ELR (cell line): ENCODE data around the gene CSNK1G1.
"Not testable (repeated sequence)": the region's sequence is repeated elsewhere in the genome, so short reads cannot be mapped to it uniquely, and the experiment has no call there.

Experiments
- DNase-seq: peaks from one replicate; pipeline ENCODE4 v3.0.0-alpha.2; 2015; ENCODE audit warnings: low read depth

The CSNK1G1 gene

DNA sequence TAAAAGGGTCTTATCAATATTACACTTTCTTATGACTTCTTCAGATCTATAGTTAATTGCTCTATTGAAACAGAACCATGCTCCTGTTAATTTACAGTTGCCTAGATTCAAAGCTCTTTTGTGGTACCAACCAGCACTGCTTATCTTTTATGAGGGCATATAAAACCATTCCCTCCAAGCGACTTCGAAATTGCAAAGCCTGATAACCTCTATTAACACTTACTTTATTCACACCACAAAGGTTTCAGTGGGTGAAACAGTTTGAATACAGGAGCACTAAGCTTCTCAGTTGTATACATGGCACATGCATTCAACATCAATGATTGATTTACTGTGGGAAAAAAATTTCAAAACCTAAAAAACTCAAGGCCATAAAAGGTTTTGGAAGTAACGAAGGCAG is 118.3 kb downstream of the CSNK1G1 start:
- no peak for DNase-seq

DNA sequence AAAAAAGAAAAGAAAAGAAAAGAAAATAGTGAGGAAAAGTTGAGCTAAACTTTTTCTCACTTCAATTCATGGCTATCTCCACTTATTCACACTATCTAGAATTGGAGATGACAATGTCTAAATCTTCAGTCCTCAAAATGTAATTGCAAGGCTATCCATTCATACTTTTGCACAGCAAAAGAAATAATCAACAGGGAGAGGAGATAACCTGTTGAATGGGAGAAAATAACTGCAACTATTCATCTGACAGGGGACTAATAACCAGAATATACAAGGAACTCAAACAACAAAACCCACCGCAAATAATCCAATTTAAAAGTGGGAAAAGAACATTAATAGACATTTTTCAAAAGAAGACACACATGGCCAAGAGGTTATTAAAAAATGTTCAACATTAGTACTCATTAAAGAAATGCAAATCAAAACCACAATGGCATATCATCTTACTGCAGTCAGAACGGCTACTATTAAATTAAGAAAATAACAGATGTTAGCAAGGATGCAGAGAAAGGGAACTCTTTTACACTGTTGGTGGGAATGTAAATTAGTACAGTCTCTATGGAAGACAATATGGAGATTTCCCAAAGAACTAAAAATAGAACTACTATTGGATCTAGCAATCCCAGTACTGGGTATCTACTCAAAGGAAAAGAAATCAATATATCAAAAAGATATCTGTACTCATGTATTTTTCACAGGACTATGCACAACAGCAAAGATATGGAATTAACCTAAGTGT is 119.6 kb downstream of the CSNK1G1 start:
- no peak for DNase-seq

GRCh38 chr15:64235552-64235951 is 120.4 kb downstream of the CSNK1G1 start:
- DNase-seq: no peak

GRCh38 chr15:64233299-64233698 is 122.7 kb downstream of the CSNK1G1 start:
- DNase-seq: no peak

DNA sequence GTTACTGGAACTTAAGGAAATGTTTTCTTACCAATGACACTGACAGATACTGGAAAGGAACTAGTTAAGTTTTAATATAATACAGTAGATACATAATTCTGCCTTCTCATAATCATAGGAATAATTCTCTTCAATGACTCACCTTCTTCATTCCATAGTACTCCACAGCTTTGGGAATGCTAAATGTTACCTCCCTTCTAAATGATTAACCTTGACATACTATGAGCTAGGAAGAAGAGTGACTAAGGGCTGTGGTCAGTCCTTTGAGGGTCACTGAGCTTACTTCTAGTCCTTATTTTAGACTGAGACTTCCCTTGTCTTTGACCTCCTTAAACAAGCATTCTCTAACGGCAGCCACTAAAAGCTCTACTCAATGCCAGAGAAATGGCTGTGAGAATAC is 123.6 kb downstream of the CSNK1G1 start:
- peak; percentile 90 for DNase-seq

- no peak for DNase-seq
Observed at GRCh38 chr15:64229129-64229724, 126.7 kb downstream of the CSNK1G1 start.

DNA sequence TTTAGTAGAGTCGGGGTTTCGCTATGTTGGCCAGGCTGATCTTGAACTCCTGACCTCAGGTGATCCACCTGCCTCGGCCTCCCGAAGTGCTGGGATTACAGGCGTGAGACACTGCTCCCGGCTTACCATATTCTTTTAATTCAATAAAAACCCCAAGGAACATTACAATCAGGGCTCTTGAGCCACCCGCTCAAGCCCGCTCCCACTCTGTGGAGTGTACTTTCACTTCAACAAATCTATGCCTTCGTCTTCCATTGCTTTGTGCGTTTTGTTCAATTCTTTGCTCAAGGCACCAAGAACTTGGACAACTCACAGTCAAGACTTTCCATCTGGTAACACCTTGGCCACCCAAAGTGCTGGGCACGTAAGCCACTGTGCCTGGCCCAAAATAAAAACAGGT is 130.2 kb downstream of the CSNK1G1 start:
- no peak for DNase-seq

DNA sequence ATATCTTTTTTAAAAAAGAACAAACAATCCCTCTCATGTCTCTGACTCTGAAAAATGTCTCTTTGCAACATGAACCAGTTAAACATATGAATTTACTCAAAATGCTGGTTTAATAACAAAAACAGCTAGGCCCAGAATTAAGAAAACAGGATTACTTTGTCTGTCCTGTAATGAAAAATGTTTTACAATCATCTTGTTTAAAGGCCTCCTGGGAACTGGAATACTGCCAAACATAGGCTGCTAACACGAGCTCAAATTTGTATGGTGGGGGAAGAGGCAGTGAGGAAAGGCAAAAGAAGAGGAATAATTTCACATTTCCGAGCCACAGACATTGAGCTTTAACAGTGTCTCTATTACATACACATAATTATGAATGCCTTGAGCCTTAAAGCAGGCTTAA is 131.5 kb downstream of the CSNK1G1 start:
- DNase-seq: no peak

GRCh38 chr15:64223882-64224281 is 132.1 kb downstream of the CSNK1G1 start:
- no peak for DNase-seq

GRCh38 chr15:64222573-64223366 is 133.2 kb downstream of the CSNK1G1 start:
- peak; percentile 13 for DNase-seq

- DNase-seq: not testable (repeated sequence)
Observed at GRCh38 chr15:64221911-64222310, 134.1 kb downstream of the CSNK1G1 start.

GRCh38 chr15:64217429-64217750 is 138.6 kb downstream of the CSNK1G1 start:
- DNase-seq: not testable (repeated sequence)

DNA sequence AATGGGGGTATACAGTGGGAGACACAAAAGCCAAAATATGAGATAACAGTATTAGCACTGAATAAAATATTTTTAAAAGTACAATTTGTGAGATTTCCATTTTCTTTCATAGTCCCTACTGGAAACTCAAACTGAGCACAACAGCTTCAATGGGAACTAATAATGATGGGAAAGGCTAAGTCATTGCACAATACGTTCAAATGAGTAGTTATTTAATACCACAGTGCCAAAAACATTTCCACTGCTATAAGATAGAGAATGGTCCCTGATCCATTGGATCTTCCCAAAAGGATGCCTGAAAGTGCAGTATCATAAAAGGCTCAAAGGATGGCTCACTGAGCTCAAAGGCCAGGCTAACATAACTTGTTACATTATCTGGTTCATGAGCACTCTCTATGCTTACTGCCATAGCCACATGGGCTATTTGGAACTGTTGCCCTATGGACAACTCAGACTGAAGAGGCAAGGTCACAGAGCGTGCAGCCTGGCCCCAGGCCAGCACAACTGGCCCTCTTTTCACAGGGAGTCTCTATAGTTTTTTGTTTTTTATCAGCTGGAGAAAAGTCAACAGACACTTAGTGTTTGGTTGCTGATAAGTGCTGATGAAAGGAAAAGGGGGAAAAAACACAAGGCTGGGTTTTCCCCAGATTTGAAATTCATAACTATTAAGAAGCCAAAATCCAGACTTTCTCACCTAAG is 139.1 kb downstream of the CSNK1G1 start:
- DNase-seq: no peak

DNA sequence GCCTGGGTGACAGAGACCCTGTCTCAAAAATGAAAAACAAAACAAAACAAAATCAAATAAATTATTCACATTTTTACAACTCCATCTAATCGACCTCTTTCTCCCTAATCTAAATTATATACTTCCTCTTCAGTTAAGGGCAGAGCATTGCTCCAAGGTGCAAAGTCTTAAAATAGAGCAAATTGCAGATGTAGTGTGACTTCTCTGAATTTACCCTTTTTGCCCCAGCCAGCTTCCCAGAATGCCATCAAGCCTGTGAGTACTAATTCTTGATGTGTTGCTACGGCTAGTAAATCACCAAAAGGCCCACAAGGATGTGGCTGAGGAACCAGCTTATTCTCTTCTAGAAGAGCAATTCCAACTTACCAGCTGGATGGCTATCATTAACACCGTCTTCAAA is 139.8 kb downstream of the CSNK1G1 start:
- DNase-seq: no peak

GRCh38 chr15:64213646-64214045 is 142.3 kb downstream of the CSNK1G1 start:
- DNase-seq: peak; percentile 10

GRCh38 chr15:64211696-64212095 is 144.3 kb downstream of the CSNK1G1 start:
- DNase-seq: no peak

DNA sequence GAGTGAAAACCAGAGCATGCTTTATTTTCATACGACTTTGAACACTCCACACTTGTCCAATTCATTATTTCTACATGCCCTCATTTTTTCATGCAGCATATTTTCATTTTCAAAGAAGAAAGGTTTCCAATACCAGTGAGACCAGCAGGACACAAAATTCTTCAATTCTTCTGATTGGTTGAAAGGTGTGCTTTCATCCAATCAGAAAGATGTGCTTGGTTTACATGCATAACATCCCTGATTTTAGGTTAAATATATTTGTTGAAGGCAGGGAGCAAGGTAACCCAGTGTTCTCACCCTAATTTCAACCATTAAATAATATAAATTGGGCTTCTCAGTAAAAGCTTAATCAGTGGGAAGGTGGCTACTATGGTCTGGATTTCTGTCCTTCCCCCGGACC is 145.6 kb downstream of the CSNK1G1 start:
- DNase-seq: peak; percentile 14

- DNase-seq: peak; percentile 68
Observed at GRCh38 chr15:64209680-64210334, 146.2 kb downstream of the CSNK1G1 start.

DNA sequence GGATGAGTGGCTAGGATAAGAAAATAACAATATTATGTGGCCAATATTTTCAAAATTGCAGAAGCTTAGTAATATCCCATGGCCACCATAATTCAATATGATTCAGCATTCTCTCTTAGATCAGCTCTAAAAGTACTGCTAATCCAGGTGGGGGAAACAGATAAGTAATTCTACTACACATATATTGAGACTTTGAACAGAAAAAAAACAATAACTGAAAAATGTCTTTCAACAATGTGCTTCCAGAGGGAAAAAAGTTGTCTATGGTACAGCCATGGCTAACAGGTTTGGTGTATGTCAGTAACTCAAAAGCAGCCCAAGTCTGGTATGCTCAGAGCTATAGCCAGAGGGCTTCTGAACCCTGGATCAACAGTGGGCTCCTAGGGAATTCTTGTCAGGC is 150.8 kb downstream of the CSNK1G1 start:
- no peak for DNase-seq

DNA sequence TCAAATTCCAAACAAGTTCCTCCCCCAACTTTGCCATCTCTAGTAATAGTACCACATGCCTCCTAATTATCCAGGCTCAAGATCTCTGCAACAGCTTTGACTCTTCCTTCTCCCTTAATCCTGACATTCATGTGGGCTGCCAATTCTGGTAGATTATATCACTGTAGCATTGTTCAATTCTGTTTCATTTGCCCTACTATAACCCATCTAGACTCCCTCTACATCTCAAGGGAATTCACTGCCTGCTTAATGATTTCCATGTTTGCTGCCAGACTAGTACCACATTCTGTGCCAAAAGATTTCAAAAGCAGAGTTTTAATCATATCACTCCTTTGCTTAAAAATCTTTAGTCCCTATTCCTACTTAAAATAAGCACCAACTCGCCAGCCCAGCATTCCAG is 158.5 kb downstream of the CSNK1G1 start:
- DNase-seq: no peak

DNA sequence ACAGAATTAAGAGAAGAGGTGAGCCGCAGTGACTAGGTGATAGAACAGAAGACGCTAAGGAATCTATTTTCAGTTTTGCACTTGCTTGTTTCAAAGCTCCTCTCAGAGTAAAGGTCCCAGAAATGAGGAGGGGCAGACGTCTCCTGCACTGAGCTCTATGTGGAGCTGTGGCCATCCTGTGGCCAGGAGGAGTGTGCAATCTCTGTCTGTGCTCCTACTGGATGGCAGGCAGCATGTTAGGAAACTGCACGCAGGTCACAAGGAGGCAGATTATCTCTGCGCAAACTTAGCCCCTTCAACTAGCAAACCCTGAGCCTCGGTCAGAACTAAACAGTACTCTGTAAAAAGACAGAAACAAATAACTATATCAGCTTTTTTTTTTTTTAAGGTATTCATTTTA is 162.0 kb downstream of the CSNK1G1 start:
- DNase-seq: no peak
